OCI-LY1 (cell line): Measurements from ENCODE around the gene CCNY.

Experiments
- H2AFZ ChIP-seq: fragments of 200-600 bp; sonication (generic), shearing (Covaris generic); 2 replicates; pipeline ENCODE4 v1.6.0; 2014; ENCODE audit warnings: antibody characterized with exemption, mild to moderate bottlenecking, low read length
- H3F3A ChIP-seq: fragments of 200-600 bp; sonication (generic), shearing (Covaris generic); 2 replicates; pipeline ENCODE4 v1.6.0; 2014; ENCODE audit warnings: mild to moderate bottlenecking, antibody characterized with exemption, low read length, moderate library complexity; ENCODE audit not compliant: insufficient read depth
- H3K27ac ChIP-seq: fragments of 200-600 bp; sonication (generic); 2 replicates; pipeline ENCODE4 v1.5.1; 2014; ENCODE audit warnings: low read length, mixed run types, mild to moderate bottlenecking, low read depth; ENCODE audit not compliant: poor library complexity, severe bottlenecking
- H3K27me3 ChIP-seq: fragments of 200-600 bp; sonication (generic); 2 replicates; pipeline ENCODE4 v1.6.0; 2014; ENCODE audit warnings: antibody characterized with exemption, mild to moderate bottlenecking, low read length, moderate library complexity; ENCODE audit not compliant: insufficient read depth
- H3K36me3 ChIP-seq: fragments of 200-600 bp; sonication (generic); 2 replicates; pipeline ENCODE4 v1.6.1; 2014; ENCODE audit warnings: mild to moderate bottlenecking, antibody characterized with exemption, low read length, moderate library complexity, mixed read lengths; ENCODE audit not compliant: insufficient read depth
- H3K4me1 ChIP-seq: fragments of 200-600 bp; sonication (generic); 2 replicates; pipeline ENCODE4 v1.5.1; 2014; ENCODE audit warnings: mild to moderate bottlenecking, low read length, moderate library complexity; ENCODE audit not compliant: insufficient read depth, severe bottlenecking
- H3K4me2 ChIP-seq: fragments of 200-600 bp; sonication (generic), shearing (Covaris generic); 2 replicates; pipeline ENCODE4 v1.6.1; 2014; ENCODE audit warnings: low read length
- H3K4me3 ChIP-seq: fragments of 200-600 bp; sonication (generic); 2 replicates; pipeline ENCODE4 v1.5.1; 2014; ENCODE audit warnings: low read length, low read depth, mild to moderate bottlenecking, mixed read lengths; ENCODE audit not compliant: poor library complexity, severe bottlenecking
- H3K79me2 ChIP-seq: fragments of 200-600 bp; shearing (Covaris generic); 2 replicates; pipeline ENCODE4 v1.6.1; 2016; ENCODE audit warnings: mixed run types, low read length, mixed read lengths; ENCODE audit not compliant: insufficient read depth
- H3K9ac ChIP-seq: fragments of 200-600 bp; sonication (generic), shearing (Covaris generic); 2 replicates; pipeline ENCODE4 v1.6.1; 2014; ENCODE audit warnings: mild to moderate bottlenecking, low read length, mixed read lengths
- H3K9me2 ChIP-seq: fragments of 200-600 bp; sonication (generic), shearing (Covaris generic); 2 replicates; pipeline ENCODE4 v1.6.1; 2014; ENCODE audit warnings: low read depth, mild to moderate bottlenecking, low read length, mixed read lengths
- H3K9me3 ChIP-seq: fragments of 200-600 bp; shearing (Covaris generic); 2 replicates; pipeline ENCODE4 v1.6.1; 2014; ENCODE audit warnings: low read length, mixed read lengths
- H4K20me1 ChIP-seq: fragments of 200-600 bp; sonication (generic), shearing (Covaris generic); 2 replicates; pipeline ENCODE4 v1.6.0; 2016; ENCODE audit warnings: mild to moderate bottlenecking, low read length; ENCODE audit not compliant: insufficient read depth
- EZH2 ChIP-seq: fragments of 200-600 bp; sonication (generic), shearing (Covaris generic); IDR thresholded peaks from 2 replicates; pipeline ENCODE4 v1.8.0; 2017; ENCODE audit warnings: borderline replicate concordance, mixed run types, mild to moderate bottlenecking, antibody characterized with exemption, low read length, moderate library complexity, mixed read lengths
- TF ChIP-seq, protein P1 (sequence below): fragments of 200-600 bp; sonication (generic), shearing (Covaris generic); IDR thresholded peaks from 2 replicates; pipeline ENCODE4 v1.5.1; 2017; ENCODE audit warnings: mild to moderate bottlenecking, antibody characterized with exemption, low read length, moderate library complexity, mixed read lengths

CCNY gene

DNA sequence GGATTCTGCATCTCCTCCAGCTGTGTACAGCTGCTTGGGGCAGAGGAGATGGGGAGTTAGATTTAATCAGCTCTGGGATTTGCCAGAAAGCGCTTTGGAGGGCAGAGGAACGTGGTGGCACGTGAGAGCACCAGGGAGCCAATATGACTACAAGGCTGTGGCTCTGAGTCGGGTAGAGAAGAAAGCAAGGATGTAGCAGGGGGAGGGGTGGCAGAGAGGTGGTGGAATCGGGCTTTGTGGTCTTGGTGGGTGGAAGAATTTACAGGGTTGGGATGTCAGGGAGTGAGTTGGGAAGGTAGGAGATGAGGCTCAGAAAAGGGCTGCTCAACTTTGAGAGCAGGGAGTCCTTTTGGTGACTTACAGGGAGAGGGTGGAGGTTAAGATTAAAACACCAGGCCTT lies 113.6 kb downstream of the CCNY start:
- Histone ChIP-seq H3K4me3 (no peak overlapping the region), H3K9me2 (no peaks in the 10 kb centered on the region), H3K79me2 (no peaks in the 10 kb centered on the region), H3F3A (no peaks in the 10 kb centered on the region), H3K4me2 (no peak overlapping the region), H3K4me1 (peaks cover 4% of the 10 kb centered on the region), H3K9me3 (no peaks in the 10 kb centered on the region), H4K20me1 (0 out of 2 replicates have a peak, but pooled peaks cover 2% of the 10 kb centered on the region), H3K9ac (no peak overlapping the region), H3K36me3 (no peaks in the 10 kb centered on the region), H3K27ac (no peak overlapping the region), H2AFZ (no peak overlapping the region), H3K27me3 (no peaks in the 10 kb centered on the region)
- TF ChIP-seq EZH2, result no peak
- TF ChIP-seq, protein P1, sequence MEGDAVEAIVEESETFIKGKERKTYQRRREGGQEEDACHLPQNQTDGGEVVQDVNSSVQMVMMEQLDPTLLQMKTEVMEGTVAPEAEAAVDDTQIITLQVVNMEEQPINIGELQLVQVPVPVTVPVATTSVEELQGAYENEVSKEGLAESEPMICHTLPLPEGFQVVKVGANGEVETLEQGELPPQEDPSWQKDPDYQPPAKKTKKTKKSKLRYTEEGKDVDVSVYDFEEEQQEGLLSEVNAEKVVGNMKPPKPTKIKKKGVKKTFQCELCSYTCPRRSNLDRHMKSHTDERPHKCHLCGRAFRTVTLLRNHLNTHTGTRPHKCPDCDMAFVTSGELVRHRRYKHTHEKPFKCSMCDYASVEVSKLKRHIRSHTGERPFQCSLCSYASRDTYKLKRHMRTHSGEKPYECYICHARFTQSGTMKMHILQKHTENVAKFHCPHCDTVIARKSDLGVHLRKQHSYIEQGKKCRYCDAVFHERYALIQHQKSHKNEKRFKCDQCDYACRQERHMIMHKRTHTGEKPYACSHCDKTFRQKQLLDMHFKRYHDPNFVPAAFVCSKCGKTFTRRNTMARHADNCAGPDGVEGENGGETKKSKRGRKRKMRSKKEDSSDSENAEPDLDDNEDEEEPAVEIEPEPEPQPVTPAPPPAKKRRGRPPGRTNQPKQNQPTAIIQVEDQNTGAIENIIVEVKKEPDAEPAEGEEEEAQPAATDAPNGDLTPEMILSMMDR, result no peak

DNA sequence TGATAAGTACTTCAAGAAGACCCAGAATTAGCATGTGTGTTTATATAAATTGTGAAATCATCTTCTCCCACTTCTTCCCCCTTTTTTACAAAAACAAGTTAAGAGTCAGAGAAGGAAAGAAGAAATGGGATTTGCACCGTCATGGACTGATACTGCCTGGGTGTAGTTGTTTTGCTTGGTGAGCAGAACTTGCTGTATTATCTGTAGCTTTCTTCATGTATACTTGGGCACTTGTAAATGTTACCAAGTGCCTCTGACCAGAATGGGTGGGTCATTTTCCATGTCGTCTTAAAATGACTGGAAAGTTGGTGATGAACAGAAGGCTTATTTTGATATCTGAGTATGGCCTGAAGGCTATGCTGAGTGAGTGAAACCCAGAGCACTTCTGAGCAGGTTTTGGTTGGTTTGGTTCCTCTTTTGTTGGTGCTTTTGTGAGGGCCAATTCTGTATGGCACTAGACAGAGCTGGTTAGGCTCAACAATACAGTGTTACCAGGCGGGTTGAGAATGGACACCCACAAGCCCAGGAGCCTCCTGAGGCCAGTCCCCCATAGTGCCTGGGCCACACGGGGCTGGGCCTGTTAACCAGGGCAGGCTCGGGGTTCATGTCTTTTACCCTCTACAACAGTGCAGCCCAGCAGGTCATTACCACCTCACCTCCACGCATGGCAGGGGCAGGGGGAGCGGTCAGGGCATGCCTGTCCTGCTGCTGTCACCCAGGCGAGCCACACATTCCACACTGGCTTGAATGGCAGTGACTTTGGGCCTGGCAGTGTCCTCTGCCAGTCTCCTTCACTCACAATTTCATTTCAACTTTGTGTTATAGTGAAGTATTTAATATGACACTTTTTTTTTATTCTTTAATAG lies 115.1 kb downstream of the CCNY start:
- H3K79me2 ChIP-seq, result no peaks in the 10 kb centered on the region
- H3K4me3 ChIP-seq, result no peak overlapping the region
- H3K4me2 ChIP-seq, result no peak overlapping the region
- TF ChIP-seq, protein P1, result no peak
- TF ChIP-seq EZH2, result no peak
- H3K9me3 ChIP-seq, result no peaks in the 10 kb centered on the region
- H3K9ac ChIP-seq, result no peak overlapping the region
- peaks cover 2% of the 10 kb centered on the region; the same call in 1 of the 2 replicates for H4K20me1 ChIP-seq
- H3K9me2 ChIP-seq, result no peaks in the 10 kb centered on the region
- H3K27ac ChIP-seq, result no peak overlapping the region
- H3F3A ChIP-seq, result no peaks in the 10 kb centered on the region
- H2AFZ ChIP-seq, result no peak overlapping the region
- H3K27me3 ChIP-seq, result no peaks in the 10 kb centered on the region
- H3K36me3 ChIP-seq, result no peaks in the 10 kb centered on the region
- peaks cover 4% of the 10 kb centered on the region for H3K4me1 ChIP-seq

DNA sequence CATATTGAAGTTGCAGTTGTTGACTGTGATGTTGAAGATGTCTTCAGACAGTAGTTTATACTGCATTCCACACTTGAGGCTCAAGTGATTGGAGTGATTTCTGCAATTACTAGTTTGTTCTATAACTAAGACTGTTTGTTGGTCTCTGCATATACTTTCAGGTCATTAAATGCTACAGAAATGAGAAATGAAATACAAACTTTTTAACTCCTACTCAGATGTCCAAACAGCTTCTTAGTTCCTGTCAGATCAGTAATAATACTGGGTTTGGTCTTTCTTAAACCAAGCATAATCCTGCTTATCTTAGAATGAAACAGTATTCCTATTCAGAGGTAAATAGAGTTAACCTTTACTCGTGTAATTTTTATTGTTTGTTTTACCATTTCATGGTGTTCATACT lies 115.9 kb downstream of the CCNY start:
- Histone ChIP-seq H3K27me3 (no peaks in the 10 kb centered on the region), H3K4me3 (no peak overlapping the region), H4K20me1 (peaks cover 2% of the 10 kb centered on the region; the same call in 1 of the 2 replicates), H3K79me2 (no peaks in the 10 kb centered on the region), H3K4me1 (peaks cover 4% of the 10 kb centered on the region), H3K4me2 (no peak overlapping the region), H3K36me3 (no peaks in the 10 kb centered on the region), H3F3A (no peaks in the 10 kb centered on the region), H3K27ac (no peak overlapping the region), H2AFZ (no peak overlapping the region), H3K9me2 (no peaks in the 10 kb centered on the region), H3K9me3 (no peaks in the 10 kb centered on the region), H3K9ac (no peak overlapping the region)
- no peak for TF ChIP-seq EZH2
- TF ChIP-seq, protein P1, result no peak
